OCI-LY7 (cell line): ENCODE measurements around the gene NDUFS6. TPM values are rescaled to one million over a fixed set of nuclear protein-coding genes. Genes with fewer than 3 reads are reported as not detected.

Source experiments
- BruUV-seq: library from RNA; stranded (reverse); fragments of 400-500 nt; replicated peaks from 2 replicates; lab custom pipeline; 2021; lab: Mats Ljungman, UMichigan
- CTCF ChIA-PET: fragments of 300-600 bp; sonication (Branson Sonifier 250); formaldehyde crosslinking; loops from one replicate; lab custom pipeline; 2022; ENCODE audit warnings: antibody characterized with exemption; ENCODE audit not compliant: unreplicated experiment; lab: Charles Lee
- POLR2A ChIA-PET: fragments of 300-600 bp; sonication (Branson Sonifier 250); formaldehyde crosslinking; loops from one replicate; lab custom pipeline; 2022; ENCODE audit warnings: antibody characterized with exemption; lab: Charles Lee
- DNase-seq: peaks from one replicate; pipeline ENCODE4 v3.0.0-alpha.2; 2015; ENCODE audit warnings: low spot score
- H2AFZ ChIP-seq: fragments of 200-600 bp; sonication (generic), shearing (Covaris generic); 2 replicates; pipeline ENCODE4 v1.6.1; 2014; ENCODE audit warnings: mild to moderate bottlenecking, antibody characterized with exemption, low read length, moderate library complexity
- H3K27ac ChIP-seq: fragments of 200-600 bp; sonication (generic); 2 replicates; pipeline ENCODE4 v1.5.1; 2014; ENCODE audit warnings: mixed run types, low read depth, mild to moderate bottlenecking, moderate library complexity, low read length, inconsistent platforms; ENCODE audit not compliant: poor library complexity, severe bottlenecking
- H3K36me3 ChIP-seq: fragments of 200-600 bp; sonication (generic); 2 replicates; pipeline ENCODE4 v1.6.1; 2014; ENCODE audit warnings: mild to moderate bottlenecking, antibody characterized with exemption, low read length, moderate library complexity, mixed read lengths; ENCODE audit not compliant: insufficient read depth
- H3K4me1 ChIP-seq: fragments of 200-600 bp; sonication (generic); 2 replicates; pipeline ENCODE4 v1.5.1; 2014; ENCODE audit warnings: mild to moderate bottlenecking, low read length; ENCODE audit not compliant: insufficient read depth, poor library complexity, severe bottlenecking
- H3K4me2 ChIP-seq: fragments of 200-600 bp; sonication (generic); 2 replicates; pipeline ENCODE4 v1.6.1; 2014; ENCODE audit warnings: mild to moderate bottlenecking, low read length
- H3K4me3 ChIP-seq: fragments of 200-600 bp; sonication (generic); 2 replicates; pipeline ENCODE4 v1.5.1; 2014; ENCODE audit warnings: mild to moderate bottlenecking, low read depth, low read length; ENCODE audit not compliant: poor library complexity, severe bottlenecking
- H3K79me2 ChIP-seq: fragments of 200-600 bp; sonication (generic); 2 replicates; pipeline ENCODE4 v1.6.1; 2016; ENCODE audit warnings: low read depth, mild to moderate bottlenecking, low read length, moderate library complexity, mixed read lengths; ENCODE audit not compliant: insufficient read depth
- H3K9me2 ChIP-seq: fragments of 200-600 bp; sonication (generic); 2 replicates; pipeline ENCODE4 v1.6.1; 2016; ENCODE audit warnings: mild to moderate bottlenecking, low read length, mixed read lengths; ENCODE audit not compliant: insufficient read depth
- H3K9me3 ChIP-seq: fragments of 200-600 bp; sonication (generic); 2 replicates; pipeline ENCODE4 v1.6.1; 2014; ENCODE audit warnings: mild to moderate bottlenecking, mixed run types, low read length, mixed read lengths
- H4K20me1 ChIP-seq: fragments of 200-600 bp; sonication (generic); 2 replicates; pipeline ENCODE4 v1.6.1; 2014; ENCODE audit warnings: mild to moderate bottlenecking, antibody characterized with exemption, low read length, moderate library complexity, mixed read lengths; ENCODE audit not compliant: insufficient read depth
- CTCF ChIP-seq: fragments of 200-600 bp; sonication (generic); conservative IDR thresholded peaks from 2 replicates; pipeline ENCODE4 v1.5.1; 2014; ENCODE audit warnings: mild to moderate bottlenecking, antibody characterized with exemption, low read length, moderate library complexity, mixed read lengths
- EZH2phosphoT487 ChIP-seq: fragments of 200-600 bp; sonication (generic); IDR thresholded peaks from 2 replicates; pipeline ENCODE4 v1.6.1; 2018; ENCODE audit warnings: low read depth, borderline replicate concordance, mild to moderate bottlenecking, mixed run types, antibody characterized with exemption, low read length, moderate library complexity, mixed read lengths
- intact Hi-C: fragments of 100-400 bp; cut with micrococcal nuclease; formaldehyde crosslinking; loops from one replicate; pipeline ENCODE4 v1.10.0; 2022; ENCODE audit not compliant: unreplicated experiment
- total RNA-seq, 2 experiments: library from RNA; depleted of rRNA in 1 of 2; stranded (reverse); fragments of >200 nt in 1 of 2; shearing (Covaris generic) in 1 of 2; gene quantifications; 2 replicates each; pipeline ENCODE4 v1.2.3, GENCODE V29; 2014 to 2022

Gene NDUFS6
- total RNA-seq, 2 experiments from 2014 or later, result 41.5 to 58.7 TPM

- H3K9me2 ChIP-seq, result no peaks in the 10 kb centered on the region
- H4K20me1 ChIP-seq, result no peaks in the 10 kb centered on the region
- H2AFZ ChIP-seq, result no peak overlapping the region
- no TSS peak for BruUV-seq
- no peaks in the 10 kb centered on the region for H3K4me1 ChIP-seq
- H3K79me2 ChIP-seq, result no peaks in the 10 kb centered on the region
- H3K4me2 ChIP-seq, result no peak overlapping the region
- no peaks in the 10 kb centered on the region for H3K9me3 ChIP-seq
- intact Hi-C loops, result no loop called here
- TF ChIP-seq CTCF, result no peak
- no peak for TF ChIP-seq EZH2phosphoT487
- H3K36me3 ChIP-seq, result no peaks in the 10 kb centered on the region
- no peak overlapping the region for H3K27ac ChIP-seq
- ChIA-PET CTCF (no interaction called here), POLR2A (no interaction called here)
- H3K4me3 ChIP-seq, result no peak overlapping the region
- DNase-seq, result no peak
Measured at GRCh38 chr5:1852324-1852947, 51.2 kb downstream of the NDUFS6 start.

- H2AFZ ChIP-seq, result no peak overlapping the region
- intact Hi-C loops, result no loop called here
- H3K4me1 ChIP-seq, result no peaks in the 10 kb centered on the region
- POLR2A ChIA-PET, result no interaction called here
- no peaks in the 10 kb centered on the region for H3K9me2 ChIP-seq
- no peaks in the 10 kb centered on the region for H3K36me3 ChIP-seq
- no peaks in the 10 kb centered on the region for H4K20me1 ChIP-seq
- H3K4me2 ChIP-seq, result no peak overlapping the region
- no TSS peak for BruUV-seq
- CTCF ChIA-PET, result no interaction called here
- H3K4me3 ChIP-seq, result no peak overlapping the region
- H3K79me2 ChIP-seq, result no peaks in the 10 kb centered on the region
- no peak for DNase-seq
- no peak overlapping the region for H3K27ac ChIP-seq
- H3K9me3 ChIP-seq, result no peaks in the 10 kb centered on the region
- TF ChIP-seq EZH2phosphoT487 (no peak), CTCF (no peak)
Measured at GRCh38 chr5:1853531-1853930, 52.3 kb downstream of the NDUFS6 start.

GRCh38 chr5:1855075-1855474, 53.9 kb downstream of the NDUFS6 start:
- no peak for DNase-seq
- TF ChIP-seq CTCF, result no peak
- no peak for TF ChIP-seq EZH2phosphoT487
- H3K9me3 ChIP-seq, result no peaks in the 10 kb centered on the region
- no peaks in the 10 kb centered on the region for H4K20me1 ChIP-seq
- no peaks in the 10 kb centered on the region for H3K36me3 ChIP-seq
- BruUV-seq, result no TSS peak
- intact Hi-C loops, result no loop called here
- no peak overlapping the region for H3K27ac ChIP-seq
- no peaks in the 10 kb centered on the region for H3K9me2 ChIP-seq
- ChIA-PET CTCF (no interaction called here), POLR2A (no interaction called here)
- H3K4me1 ChIP-seq, result no peaks in the 10 kb centered on the region
- no peaks in the 10 kb centered on the region for H3K79me2 ChIP-seq
- H2AFZ ChIP-seq, result no peak overlapping the region
- no peak overlapping the region for H3K4me3 ChIP-seq
- no peak overlapping the region for H3K4me2 ChIP-seq
